ENCODE results near the gene C1R. TPM values are rescaled to one million over a fixed set of nuclear protein-coding genes. Genes with fewer than 3 reads are reported as not detected.
A peak's percentile ranks its signal among the peaks of the same experiment; 100 is the strongest.

Gene C1R
- total and polyA plus RNA-seq, 7 donors, result 32.4 to 70.9 (median 63.2) TPM

DNA sequence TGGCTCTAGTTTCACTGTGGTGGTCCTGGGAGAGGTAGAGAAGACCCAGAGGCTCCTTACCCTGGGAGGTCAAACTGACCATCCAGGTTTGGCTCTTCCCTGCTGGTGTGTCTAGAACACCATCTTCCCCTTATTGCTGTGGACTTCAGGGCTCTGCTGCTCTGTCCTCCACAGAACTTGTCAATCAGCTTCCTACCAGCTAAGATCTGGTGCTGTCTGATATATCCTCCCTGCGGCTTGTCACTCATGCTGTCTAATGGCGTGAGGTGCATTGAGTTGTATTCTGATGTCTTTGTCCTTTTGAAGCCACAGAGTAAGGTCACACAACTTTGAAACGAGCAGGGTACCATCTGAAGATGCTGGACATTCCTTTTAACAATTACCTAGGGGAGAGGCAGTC is 24.0 kb upstream of the C1R start:
- 82 to 85% (median 83%) methylated on average over 3 of the region's 3 CpGs for WGBS, 3 donors

DNA sequence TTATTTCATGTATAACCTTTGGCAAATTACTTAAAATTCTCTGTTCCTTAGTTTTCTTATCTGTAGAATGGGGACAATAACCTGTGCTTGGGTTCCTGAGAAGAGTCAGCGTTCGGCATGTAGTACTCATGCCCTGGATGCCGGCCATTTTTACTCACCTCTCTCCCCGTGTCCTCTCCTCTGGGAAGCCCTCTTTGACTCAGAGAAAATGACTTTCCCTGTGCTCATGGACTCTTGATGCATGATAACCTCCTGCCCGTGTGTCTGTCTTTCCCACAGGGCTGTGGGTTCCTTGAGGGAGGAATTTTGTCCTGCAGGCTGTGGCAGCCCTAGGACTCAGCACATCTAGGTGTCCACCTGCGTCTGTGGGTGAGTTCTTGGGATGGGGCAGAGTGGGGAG is 22.6 kb upstream of the C1R start:
- WGBS, 3 donors, result 82 to 87% (median 87%) methylated on average over 6 of the region's 6 CpGs
- H3K36me3 ChIP-seq (ENCODE audit: insufficient read depth in 1 of 2, low read depth in 1 of 2), result no peaks in the 10 kb centered on the region
- DNase-seq (no peak), ATAC-seq (no peak)
- no peaks in the 10 kb centered on the region for H3K9me3 ChIP-seq
- intact Hi-C loops (cut with DNase I), result loop anchor here (1.0 to 10.0 kb wide), 3 partner anchors 168 to 250 kb away; partner anchors contain the start of genes C12orf57 (in 1 of the 2) and TPI1 (in 1 of the 2)
- H3K4me1 ChIP-seq, result peaks cover 10% of the 10 kb centered on the region
- no peak overlapping the region for H3K4me3 ChIP-seq
- no peak overlapping the region for H3K27ac ChIP-seq
- TF ChIP-seq, protein P1, sequence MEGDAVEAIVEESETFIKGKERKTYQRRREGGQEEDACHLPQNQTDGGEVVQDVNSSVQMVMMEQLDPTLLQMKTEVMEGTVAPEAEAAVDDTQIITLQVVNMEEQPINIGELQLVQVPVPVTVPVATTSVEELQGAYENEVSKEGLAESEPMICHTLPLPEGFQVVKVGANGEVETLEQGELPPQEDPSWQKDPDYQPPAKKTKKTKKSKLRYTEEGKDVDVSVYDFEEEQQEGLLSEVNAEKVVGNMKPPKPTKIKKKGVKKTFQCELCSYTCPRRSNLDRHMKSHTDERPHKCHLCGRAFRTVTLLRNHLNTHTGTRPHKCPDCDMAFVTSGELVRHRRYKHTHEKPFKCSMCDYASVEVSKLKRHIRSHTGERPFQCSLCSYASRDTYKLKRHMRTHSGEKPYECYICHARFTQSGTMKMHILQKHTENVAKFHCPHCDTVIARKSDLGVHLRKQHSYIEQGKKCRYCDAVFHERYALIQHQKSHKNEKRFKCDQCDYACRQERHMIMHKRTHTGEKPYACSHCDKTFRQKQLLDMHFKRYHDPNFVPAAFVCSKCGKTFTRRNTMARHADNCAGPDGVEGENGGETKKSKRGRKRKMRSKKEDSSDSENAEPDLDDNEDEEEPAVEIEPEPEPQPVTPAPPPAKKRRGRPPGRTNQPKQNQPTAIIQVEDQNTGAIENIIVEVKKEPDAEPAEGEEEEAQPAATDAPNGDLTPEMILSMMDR (IDR thresholded peaks at IDR 0.05), result no peak
- H3K27me3 ChIP-seq (ENCODE audit: insufficient read depth in 3 of 3, low read length in 2 of 3), result no peaks in the 10 kb centered on the region

More for the DNA sequence above, 24.0 kb upstream of the C1R start:
- intact Hi-C loops (cut with DNase I), result loop anchor here in 1 of 2 donors (10.0 kb wide), 1 partner anchor 251 kb away; the partner anchor contains the start of gene TPI1
- DNase-seq (no peak), ATAC-seq (no peak)
- Histone ChIP-seq H3K9me3 (no peaks in the 10 kb centered on the region), H3K27ac (no peak overlapping the region), H3K27me3 (ENCODE audit: insufficient read depth in 3 of 3, low read length in 2 of 3) (no peaks in the 10 kb centered on the region), H3K36me3 (ENCODE audit: insufficient read depth in 1 of 2, low read depth in 1 of 2) (no peaks in the 10 kb centered on the region), H3K4me3 (no peak overlapping the region), H3K4me1 (peaks cover 10% of the 10 kb centered on the region)
- TF ChIP-seq, protein P1 (IDR thresholded peaks at IDR 0.05), result no peak

DNA sequence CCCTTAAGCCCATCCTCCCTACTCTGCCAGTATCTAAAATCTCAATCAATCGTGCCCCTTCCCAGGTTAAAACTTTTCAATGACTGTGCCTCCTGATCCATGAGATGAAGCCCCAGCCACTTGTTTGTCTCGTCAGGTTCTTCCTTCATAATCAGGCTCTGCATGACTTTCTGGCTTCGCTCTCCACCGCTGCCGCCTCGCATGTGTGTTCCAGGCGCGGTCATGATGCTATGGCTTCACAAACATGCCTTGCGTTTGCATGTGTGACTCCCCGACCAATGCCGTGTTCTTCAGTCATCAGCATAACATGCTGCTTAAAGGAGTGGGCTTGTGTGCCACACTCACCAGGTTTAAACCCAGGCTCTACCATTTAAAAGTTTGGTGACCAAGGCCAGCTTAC is 21.8 kb upstream of the C1R start:
- Histone ChIP-seq H3K4me1 (peaks cover 10% of the 10 kb centered on the region), H3K27ac (no peak overlapping the region), H3K36me3 (ENCODE audit: insufficient read depth in 1 of 2, low read depth in 1 of 2) (no peaks in the 10 kb centered on the region), H3K9me3 (no peaks in the 10 kb centered on the region), H3K4me3 (no peak overlapping the region), H3K27me3 (ENCODE audit: insufficient read depth in 3 of 3, low read length in 2 of 3) (no peaks in the 10 kb centered on the region)
- DNase-seq (no peak), ATAC-seq (no peak)
- TF ChIP-seq, protein P1 (IDR thresholded peaks at IDR 0.05), result no peak
- intact Hi-C loops (cut with DNase I), result loop anchor here (1.0 to 10.0 kb wide), 3 partner anchors 167 to 249 kb away; partner anchors contain the start of genes C12orf57 (in 1 of the 2) and TPI1 (in 1 of the 2)
- 87 to 90% (median 87%) methylated on average over 11 of the region's 11 CpGs for WGBS, 3 donors

DNA sequence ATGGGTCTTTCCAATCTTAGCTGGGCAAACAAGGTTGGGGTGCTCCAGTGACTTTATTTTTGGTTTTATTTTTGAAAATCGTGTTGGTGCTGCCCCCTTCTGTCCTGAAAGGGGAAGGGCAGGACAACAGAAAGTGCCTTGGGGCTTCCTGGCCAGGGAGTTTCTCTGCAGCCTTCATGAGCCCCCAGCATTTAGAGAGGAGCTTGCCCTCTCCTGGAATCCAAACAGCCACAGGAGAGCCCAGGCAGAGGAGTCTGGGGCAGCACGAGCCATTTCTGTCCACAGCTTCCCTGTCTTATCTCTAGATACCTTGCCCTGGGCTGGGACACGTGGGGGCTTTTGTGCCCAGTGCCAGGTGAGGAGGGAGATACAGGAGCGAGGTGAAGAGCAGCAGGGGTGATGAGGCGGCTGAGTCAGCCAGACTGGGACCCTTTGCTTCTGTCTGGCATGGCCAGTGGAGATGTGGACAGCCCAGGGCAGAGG is 21.2 kb upstream of the C1R start:
- Histone ChIP-seq H3K27ac (no peak overlapping the region), H3K4me1 (peaks cover 10% of the 10 kb centered on the region), H3K4me3 (no peak overlapping the region), H3K36me3 (ENCODE audit: insufficient read depth in 1 of 2, low read depth in 1 of 2) (no peaks in the 10 kb centered on the region), H3K9me3 (no peaks in the 10 kb centered on the region), H3K27me3 (ENCODE audit: insufficient read depth in 3 of 3, low read length in 2 of 3) (no peaks in the 10 kb centered on the region)
- peak in 2 of 4 donors; percentile 27 to 48 for ATAC-seq
- WGBS, 3 donors, result 39 to 46% (median 39%) methylated on average over 5 of the region's 5 CpGs
- no peak for DNase-seq
- intact Hi-C loops (cut with DNase I), result loop anchor here (5.0 to 10.0 kb wide), 2 partner anchors 166 to 249 kb away; partner anchors contain the start of gene TPI1 (in 1 of the 2)
- TF ChIP-seq, protein P1 (IDR thresholded peaks at IDR 0.05), result peak; percentile 81

All from psoas muscle (tissue), 8 donors.